HG02763 (cell line): Measurements from ENCODE around the gene PTGR3.

Experiments used
- ATAC-seq: cut with Tn5 transposase; IDR thresholded peaks from one replicate; pipeline ENCODE4 v1.9.1; 2021; ENCODE audit warnings: mild to moderate bottlenecking, moderate library complexity; ENCODE audit not compliant: unreplicated experiment

Gene PTGR3, protein sequence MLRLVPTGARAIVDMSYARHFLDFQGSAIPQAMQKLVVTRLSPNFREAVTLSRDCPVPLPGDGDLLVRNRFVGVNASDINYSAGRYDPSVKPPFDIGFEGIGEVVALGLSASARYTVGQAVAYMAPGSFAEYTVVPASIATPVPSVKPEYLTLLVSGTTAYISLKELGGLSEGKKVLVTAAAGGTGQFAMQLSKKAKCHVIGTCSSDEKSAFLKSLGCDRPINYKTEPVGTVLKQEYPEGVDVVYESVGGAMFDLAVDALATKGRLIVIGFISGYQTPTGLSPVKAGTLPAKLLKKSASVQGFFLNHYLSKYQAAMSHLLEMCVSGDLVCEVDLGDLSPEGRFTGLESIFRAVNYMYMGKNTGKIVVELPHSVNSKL

DNA sequence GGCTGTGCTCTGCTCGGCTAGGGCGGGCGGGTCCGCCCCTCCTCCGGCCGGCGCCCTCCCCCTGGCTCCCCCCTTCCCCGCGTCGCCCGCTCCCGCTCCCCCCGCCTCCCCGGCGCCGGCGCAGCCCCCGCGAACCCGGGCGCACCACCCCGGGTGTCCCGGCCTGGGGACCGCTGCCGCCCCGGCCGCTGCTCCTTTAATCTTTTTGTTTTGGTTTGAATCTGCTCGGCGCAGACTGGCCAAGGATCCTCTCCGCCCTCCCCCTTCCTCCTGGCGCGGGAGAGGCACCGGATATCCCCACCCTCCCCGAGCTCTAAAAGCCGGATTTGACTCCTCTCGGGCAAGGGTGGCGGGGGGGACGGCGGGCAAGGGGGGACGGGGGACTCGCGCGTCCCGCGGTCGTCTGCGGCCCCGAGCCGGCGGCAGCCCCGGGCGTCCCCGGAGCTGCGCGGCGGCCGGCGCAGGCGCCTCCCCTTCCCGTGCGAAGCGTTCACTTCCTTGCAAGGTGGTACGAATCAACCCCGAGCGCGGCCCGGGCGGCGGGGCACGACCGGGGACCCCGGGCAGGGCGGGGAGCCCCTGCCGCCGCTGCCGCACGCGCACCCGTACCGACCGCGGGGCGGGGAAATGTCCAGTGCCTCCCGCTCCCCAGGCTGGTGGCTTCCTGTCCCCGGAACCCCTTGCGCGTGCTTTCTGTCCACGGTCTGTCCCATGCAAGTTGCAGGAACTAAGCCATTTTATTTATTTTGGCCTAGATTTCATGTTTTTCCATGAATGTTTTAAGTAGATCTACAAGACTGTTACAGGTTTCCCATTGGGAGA, at the start of gene PTGR3:
TSS of gene PTGR3 (minus strand) at position 11 of the 822 bp plus-strand sequence. CDS start 81 bp downstream, outside the sequence.
- peak; percentile 52 for ATAC-seq

DNA sequence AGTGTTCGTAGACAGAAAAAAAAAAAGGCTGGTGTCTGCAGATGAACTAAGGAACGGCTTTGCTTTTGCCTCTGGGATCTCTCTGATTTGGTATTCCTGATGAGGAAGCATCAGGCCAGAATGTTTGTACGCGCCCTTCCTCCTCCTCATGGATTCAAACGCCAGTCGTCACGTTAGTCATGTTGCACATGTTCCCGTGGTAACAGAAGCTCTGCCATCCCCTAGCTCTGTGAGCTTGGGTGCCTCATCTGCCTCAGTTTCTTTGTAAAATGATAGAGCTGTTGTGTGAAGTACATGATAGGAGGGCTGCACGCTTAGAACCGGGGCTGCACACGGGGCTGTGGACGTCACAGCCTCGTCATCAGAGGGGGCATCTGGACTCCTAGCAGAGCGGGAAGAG, 48.7 kb upstream of the PTGR3 start:
- no peak for ATAC-seq

DNA sequence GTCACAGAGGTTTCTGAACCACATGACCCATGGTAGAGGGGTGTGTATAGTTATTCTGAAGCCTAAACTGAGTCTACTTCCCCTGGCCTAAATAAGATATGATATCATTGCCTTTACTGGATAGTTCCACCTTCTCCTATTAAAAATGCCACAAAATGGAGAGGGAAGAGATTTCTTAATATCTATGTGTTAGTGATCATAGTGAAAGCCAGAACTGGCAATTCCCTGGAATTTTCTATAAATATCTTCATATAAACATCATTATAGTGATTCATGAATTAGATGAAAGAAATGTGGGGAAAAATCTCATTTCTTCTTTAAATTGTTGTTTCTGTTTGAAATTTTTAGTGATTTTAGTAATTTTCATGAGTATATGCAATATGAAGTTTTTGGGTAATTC, 47.4 kb upstream of the PTGR3 start:
- no peak for ATAC-seq

DNA sequence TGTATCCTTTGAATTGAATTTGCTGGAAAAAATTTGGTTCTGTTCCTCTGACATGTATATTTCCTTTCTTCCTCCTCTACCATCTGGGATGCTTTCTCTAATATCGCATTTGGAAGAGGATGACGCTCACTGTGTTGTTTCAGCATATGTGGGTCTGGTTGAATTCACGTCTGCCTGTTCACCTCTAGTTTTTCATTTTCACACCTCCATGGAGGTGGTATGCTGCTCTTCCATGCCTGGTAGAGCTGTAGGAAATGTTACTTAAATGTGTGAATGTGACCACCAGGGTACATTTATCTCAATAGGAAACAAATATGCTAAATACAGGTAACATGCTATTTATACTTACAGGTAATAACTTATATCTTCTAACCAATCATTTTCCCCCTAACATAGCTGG, 46.2 kb upstream of the PTGR3 start:
- ATAC-seq: no peak

DNA sequence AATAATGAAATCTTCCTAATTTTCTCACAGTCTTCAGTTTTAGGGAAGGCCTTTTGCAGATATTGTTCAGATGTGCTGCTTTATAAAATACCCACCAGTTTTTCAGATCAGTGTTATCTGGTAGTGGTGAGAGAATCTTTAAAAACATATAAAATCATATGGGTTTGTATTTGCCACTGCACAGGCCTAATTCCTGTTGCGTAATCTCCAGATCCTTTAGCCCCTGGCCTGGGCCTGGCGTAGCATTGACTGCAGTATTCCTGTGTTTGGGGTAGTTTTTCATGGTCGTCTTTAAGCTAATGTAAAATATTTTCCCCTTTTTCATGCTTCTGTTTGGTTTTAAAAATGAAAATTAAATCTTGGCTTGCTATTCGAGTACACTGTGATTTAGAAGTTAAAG, 44.8 kb upstream of the PTGR3 start:
- ATAC-seq: no peak

DNA sequence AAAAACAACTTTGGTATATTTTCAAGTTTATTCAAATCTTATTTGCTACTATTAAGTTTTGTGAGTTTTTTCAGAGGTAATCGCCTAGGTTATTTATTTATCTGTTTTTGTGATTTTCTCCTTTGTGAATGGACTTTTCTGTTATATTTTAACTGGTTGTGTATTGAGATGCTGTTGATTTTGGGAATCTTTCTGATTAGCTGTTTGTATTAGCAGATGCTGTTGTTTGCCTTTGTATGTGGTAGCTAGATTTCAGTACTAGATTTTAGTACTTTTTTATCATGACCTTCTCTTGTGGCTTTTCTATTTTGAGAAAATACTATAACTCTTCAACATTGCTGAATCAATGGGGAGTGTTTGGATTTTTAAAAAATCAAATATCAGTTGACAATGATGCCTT, 44.1 kb upstream of the PTGR3 start:
- ATAC-seq: no peak

DNA sequence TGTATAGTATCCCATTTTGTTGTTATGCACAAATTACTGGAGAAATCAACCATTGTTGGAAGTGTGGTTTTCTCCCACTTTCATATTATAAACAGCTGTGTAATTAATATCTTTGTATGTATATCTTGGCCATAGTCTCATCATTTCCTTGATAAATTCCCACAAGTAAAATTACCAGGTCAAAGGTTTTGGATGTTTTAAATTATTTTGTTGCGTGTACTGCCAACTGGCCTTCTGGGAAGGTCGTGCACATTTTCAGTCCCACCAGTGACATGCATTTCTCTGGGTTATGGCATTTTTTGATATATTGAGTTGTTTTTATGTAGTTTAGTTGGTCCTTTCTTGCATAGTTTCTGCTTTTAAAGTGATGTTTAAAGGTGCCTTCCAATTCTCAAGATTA, 43.2 kb upstream of the PTGR3 start:
- no peak for ATAC-seq

DNA sequence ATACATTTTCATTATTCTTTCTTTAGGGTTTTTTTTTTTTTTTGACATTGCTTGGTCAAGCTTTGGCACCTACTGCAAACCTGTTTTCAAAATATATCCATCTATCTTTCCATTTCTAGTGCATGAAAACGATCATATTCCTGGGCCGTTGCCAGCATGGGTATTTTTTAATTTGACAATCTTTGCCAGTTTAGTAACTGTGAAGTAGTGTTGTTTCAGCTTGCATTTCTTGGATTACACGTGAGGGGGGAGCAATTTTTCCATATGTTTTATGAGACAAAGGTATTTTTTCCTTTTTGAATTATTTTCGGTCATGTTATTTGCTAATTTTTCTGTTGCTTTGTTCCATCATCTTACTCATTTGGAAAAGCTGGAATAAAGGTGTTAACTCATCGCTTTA, 42.5 kb upstream of the PTGR3 start:
- ATAC-seq: no peak

DNA sequence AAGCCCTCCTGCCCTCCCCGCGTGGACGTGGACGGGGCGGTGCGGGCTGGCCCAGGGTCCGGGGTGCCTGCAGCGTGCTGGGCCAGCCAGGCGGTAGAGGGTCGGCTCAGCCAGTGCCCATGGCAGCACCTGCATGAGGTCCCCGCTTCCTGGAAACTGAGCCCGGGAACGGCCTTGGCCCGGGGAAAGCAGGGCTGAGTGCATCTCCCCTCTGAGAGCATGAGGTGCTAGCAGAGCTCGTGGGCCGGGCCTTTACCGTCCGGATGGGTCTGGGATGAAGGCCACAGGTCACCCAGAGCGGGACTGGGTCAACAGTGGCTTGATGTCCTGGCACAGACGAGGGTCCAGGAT, 41.5 kb upstream of the PTGR3 start:
- no peak for ATAC-seq

DNA sequence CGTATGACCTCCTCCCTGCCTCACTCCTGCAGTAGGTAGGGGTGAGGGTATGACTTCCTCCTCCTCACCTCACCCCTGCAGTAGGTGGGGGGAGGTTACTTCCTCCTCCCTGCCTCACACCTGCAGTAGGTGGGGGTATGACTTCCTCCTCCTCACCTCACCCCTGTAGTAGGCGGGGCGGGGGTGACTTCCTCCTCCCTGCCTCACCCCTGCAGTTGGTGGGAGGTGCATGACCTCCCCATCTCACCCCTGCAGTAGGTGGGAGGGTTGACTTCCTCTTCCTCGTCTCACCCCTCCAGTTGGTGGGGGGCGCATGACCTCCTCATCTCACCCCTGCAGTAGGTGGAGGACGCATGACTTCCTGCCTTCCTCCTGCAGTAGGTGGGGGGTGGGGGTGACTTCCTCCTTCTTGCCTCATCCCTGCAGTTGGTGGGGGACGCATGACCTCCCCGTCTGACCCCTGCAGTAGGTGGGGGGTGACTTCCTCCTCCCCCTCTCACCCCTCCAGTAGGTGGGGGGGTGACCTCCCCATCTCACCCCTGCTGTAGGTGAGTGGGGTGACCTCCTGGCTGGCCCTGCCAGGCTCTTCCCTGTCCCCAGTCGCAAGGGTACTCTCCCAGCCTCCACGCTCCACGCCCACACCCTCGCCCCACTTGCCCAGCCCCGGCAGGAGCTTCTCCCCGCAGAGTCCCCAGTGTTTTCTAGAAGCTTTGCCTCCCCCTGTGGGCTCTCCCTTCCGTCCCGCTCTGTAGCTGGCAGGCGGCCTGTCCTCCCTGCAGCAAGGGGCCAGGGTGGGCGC, 40.9 kb upstream of the PTGR3 start:
- ATAC-seq: no peak

DNA sequence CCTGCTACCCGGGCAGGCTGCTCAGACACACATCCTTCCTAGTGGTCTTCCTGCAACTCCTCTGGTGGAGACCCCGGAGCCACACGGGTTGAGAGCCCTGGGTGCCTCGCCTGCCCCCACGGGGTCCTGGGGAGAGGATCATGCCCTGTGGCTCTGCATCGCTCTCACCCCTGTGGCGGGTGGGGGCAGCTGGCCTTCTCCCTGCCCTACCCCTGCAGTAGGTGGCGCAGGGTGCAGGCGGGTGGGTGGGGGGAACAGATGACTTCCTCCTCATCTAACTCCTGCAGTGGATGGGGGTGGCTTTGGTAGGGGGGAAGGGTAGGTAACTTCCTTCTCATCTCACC, 40.2 kb upstream of the PTGR3 start:
- ATAC-seq: no peak

DNA sequence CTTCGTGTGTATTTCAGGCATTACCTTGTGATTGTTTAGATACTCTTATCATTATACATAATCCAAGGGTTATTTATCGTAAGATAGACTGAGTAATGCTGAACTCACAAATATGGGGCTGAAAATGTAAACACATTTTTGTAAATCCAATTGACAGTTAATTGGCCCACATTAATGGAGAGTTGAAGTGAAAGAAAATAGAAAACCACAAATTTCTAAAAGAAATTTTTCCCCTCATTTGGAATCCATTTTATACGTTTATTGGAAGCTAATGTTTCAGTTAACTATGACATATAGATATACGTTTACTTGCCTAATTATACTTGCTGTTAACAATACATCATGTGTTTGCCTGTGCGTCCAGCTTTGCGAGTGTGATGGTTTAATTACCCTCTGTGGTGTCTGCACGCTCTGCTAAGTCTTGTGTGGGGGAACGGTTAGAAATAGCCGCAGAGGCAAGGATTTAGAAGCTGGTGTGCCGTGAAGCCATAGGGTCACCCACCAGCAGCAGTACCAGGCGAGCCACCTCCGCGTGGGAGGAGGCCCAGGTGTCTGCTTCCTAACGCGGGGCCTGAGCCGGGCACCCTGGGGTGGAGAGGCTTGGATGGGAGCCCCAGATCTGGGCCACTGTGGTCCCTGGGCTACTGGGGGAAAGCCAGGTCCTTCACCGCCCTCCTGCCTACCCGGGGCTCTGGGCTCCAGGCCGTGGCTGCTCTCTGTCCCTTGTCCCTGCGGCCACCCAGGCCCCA, 39.7 kb upstream of the PTGR3 start:
- ATAC-seq: no peak

DNA sequence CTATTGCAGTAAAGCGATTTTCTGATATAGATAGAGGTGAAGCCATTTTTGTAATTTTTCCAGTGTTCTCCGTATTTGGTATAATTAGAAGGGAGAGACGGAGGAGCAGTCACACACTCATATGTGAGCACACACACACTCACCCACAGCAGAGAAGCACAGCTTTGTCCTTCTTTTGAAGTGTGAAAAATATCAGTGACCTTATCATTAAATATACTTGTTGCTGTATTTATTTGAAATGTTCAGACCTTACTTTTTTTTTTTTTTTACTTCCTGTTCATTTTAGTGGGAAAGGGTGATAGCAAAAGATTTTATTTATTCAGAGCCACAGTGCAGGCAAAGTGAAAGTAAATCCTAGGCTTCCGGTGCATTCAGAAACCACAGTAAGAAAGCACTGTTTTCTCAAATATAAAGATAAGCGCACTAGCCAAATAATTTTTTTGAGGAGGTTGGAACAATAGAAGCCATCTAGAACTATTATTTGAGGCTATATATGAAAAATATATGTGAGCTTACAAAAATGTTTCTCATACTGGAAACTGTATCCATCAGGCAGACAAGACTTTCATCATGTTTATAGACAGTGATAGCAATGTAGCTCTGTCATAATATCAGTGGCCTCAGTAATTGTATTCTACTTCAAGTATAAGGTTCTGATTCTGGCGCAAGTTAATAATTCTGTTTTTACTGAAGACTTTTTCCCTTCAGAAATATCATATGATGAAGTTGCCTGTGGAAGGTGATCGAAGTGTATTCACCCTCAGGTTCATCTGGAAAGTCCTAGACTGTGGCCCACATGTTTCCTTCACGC, 38.9 kb upstream of the PTGR3 start:
- peak; percentile 57 for ATAC-seq

DNA sequence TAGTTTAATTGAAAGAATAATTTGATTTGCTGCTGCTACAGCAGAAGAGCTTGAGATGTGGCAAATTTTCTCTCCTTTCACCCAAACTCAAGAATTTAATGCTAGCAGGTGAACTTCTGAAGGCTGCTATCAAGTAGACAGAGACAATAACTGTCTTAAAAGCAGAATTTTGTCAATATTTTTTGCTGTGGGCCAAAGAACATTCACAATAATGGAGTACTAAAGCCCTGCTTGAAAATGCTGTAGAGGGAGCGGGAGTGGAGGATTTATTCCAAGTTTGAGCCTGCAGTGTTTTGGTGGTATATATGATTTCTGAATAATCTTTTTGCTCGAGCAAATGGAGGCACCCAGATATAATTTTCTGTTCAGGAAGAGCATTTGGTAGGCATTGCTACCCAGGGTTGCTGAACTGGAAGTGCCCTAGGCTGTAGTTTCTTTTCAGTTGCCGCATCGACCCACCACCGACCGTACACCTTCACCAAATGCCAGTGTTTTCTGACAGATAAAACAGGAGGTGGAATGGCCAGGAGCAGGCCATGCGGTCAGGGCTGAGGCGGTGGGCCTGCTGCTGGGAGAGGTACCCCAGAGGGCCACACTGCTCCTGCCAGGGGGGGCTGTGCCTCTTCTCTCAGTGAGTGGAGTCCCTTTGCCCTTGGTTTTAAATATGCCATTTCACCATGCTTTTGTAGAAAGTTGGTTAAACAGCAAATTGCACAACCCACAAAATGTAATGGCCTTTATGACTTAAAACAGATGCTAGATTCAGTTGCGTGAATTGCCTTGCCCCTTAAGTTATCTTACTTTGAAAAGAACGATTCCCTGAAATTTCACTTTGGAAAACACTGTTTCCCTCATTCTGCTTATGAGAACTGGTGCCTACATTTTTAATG, 38.0 kb upstream of the PTGR3 start:
- ATAC-seq: no peak

DNA sequence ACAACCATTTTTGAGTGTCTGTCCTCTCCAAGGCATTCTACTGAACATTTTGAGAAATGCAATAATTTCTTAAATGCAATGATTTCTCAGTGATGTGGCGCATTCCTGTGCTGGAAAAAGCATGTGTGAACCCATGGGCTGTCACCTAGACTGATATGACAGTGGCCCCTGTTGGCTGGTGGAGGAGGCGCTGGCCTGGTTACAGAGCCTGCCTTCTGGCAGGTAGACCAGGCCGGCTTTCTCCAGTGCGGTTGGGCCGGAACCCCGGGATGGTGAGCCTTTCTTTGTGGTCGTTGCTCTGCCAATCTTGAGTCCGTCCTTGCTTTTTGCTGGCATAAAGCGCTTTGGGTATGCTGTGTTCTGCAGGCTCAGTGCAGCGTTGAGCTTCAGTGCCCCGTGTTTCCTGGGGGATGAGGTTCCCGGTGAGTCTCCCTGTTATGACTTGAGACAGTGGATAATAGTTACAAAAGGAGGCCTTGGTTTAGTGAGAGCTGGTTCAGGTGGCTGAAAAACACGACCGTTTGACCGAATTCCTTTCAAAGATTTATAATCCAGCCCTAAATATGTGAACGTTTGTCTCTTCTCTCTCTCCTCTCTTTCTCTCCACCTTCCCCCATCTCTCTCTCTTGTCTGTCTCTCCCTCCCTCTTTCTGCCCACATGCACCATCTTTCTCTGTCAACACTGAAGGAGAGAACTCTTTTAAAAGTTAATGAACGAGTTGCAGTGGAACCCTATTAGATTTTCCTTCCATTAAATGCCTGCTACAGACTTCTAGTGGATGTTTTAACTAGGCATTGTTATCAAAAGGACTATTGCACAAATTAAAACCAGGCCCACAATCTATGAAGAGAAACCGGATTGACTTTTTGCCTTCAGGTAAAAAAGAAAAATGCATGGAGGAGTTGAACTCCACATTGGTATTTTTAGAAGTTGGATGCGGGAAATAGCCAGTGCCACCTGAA, 35.7 kb upstream of the PTGR3 start:
- no peak for ATAC-seq

DNA sequence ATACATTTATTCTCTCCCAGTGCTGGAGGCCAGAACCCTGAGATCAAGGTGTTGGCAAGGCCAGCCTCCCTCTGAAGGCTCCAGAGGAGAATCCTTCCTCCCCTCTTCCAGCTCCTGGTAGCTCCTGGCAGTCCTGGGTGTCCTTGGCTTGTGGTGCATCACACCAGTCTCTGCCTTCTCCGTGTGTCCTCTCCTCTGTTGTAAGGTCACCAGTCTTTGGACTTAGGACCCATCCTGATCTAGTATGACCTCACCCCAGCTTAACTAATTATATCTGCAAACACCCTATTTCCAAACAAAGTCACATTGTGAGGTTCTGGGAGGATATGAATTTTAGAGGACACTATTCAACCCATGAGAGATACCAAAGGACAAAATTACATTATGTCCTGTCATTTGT, 32.8 kb upstream of the PTGR3 start:
- ATAC-seq: no peak

DNA sequence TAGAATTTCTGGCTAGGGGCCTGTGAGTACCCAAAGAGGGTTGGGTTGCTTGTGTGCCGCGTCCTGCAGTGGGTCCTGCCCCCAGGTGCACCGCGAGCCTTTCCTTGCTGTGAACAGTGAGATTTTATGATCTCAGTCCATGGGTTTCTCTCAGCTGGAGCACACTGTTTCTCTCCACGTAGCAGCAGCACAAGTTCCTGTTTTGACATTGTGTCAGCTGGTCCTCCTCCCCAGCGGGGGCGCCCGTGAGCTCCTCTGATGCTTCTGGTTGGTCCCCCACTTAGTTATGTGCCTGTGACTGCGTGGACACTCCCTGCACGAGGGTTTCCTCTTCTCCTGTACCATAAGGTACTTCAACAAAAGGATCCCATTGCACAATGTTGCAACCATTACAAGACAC, 31.5 kb upstream of the PTGR3 start:
- no peak for ATAC-seq

DNA sequence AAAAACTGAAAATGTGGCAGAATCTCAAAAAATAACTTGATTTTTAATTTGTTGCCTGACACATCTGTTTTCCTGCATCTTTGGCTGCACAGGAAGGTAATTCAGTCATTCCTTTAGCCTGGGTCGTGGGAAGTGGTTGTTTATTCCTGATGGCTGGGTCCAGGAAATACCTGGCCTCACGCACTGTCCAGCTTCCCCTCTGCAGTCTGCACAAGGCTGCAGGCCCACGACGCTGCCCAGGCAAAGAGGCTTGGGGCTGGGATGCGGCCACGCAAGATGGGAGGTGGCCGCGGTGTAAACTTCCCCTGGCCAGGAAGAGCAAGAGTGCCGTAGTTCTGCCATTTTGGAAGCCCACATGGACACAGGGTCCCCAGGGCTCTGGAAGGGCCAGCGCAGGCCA, 29.8 kb upstream of the PTGR3 start:
- ATAC-seq: no peak
